GM19351 (cell line): ENCODE measurements around the gene F2RL1.
"Not testable (repeated sequence)": the region's sequence is repeated elsewhere in the genome, so short reads cannot be mapped to it uniquely, and the experiment has no call there.

Experiments used
- ATAC-seq: cut with Tn5 transposase; IDR thresholded peaks from one replicate; pipeline ENCODE4 v1.9.1; 2021; ENCODE audit warnings: mild to moderate bottlenecking, moderate library complexity; ENCODE audit not compliant: unreplicated experiment

F2RL1 gene

DNA sequence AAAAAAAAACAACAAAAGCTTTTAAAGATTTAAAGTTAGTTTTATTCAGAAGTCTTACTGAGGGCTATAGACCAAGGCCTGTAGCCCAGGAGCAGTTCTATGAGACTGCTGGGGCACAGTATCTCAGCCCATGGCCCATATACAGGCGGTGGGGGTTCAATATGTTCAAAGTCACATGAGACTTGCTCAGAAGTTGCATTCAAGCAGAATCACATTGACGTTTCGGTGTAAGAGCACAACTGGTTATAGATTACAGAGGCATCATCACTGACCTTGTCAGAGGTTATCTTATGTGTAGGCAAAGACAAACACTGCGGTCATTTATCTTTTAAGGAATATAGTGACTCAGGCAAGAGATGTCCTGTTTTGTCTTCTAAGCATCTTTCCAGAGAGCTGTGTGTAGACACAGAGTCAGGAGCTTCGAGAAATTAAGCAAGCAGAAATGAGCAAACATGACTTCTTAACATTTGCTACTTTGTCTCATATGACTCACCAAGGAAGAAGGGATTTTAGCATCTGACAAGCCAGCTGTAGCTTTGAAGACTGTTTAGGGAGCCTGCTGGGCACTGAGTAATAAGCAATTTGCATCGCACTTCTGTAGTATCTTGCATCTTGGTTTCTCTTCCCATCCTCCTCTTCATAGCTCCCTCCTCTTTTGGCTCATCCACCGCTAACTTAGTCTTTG lies 12.9 kb upstream of the F2RL1 start:
- peak; percentile 47 for ATAC-seq

DNA sequence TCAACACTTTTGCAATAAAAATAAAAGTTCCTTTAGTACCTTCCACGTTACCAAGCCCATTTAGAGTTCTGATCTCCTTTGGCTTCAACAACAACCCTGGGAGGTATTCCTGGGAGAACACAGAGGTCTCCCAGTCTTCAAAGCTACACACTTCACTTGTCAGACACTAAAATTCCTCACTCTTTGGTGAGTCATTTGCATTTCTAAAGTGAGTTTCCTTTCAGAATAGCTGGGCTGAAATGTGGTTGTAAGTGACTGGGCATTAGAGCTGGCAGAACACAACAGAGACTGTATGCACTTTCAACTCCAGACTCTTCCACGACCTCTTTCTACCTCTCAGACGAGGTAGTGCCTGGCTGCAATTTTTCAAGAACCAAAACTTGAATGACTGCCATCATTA lies 11.5 kb upstream of the F2RL1 start:
- no peak for ATAC-seq

DNA sequence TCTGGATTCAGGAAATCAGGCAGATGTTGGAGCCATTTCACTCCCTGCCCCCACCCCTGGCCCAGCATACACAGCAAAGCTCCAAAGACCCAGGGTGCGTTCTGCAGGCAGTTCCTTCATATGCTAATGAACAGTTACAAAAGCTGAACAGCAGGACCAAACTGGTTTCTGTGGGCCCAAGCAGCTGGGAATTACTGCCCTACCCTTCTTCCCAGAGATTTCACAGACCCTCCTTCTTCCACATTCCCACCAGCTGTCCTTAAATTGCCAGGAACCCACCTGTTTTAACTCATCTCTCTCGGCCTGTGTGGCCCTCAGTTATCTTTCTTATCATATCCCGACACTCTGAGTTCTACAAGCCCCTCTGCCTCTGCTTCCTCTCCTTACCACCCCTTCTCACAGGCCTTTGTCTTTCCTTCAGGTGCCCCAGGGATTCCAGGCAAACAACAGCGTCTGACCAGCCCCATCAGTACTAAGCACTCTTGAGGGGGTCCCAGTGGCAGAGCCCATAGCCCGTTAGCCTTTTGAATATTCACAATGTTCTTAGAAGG lies 10.6 kb upstream of the F2RL1 start:
- no peak for ATAC-seq

DNA sequence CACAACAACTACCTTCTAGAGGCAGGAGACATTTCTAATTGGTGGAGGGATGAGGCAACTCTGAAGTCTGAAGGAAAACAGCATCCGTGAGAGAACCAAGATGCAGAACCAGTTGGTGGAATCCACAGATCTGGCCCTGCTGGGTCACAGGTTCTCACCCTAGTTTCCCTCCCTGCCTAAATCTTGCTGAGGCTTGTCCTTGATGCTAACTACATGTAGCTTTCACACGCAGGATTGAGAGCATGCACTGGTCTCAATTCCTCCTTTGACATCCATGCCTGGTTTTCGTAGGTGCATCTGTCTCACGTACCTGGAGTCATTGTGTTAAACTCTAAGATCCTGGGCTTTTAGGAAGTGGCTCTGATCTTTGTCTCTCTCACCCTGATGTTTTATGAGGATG lies 9.7 kb upstream of the F2RL1 start:
- no peak for ATAC-seq

DNA sequence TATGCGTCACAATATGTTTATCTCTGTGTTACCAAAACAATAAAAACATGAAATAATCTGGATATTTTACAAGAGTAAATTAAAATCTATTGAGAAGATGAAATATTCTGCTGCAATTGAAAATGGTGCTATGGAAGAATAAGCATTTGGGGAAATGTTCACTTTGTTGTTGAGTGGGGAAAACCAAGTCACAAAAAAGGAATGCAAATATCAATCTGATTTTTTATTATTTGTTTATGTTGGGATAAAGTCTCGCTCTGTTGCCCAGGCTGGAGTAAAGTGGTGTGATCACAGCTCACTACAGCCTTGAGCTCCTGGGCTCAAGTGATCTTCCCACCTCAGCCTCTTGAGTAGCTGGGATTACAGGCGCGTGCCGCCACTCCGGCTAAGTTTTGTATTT lies 8.6 kb upstream of the F2RL1 start:
- no peak for ATAC-seq

DNA sequence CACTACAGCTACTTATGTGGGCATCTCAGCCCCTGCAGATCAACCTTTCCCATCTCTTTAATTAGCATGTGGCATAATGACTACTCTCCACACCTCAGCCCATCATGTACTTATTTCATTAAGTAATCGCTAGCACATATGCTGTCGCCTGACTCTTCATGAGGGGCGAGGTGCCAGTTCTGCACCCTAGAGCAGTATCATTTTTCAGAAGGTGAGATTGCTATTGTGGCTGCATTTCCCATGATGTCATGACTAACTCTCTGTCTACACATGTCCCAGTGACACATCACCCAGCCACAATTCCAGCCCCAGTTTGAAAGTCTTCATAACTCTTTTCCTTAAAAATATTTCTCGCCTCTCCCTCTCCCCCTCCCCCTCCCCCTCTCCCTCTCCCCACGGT lies 7.6 kb upstream of the F2RL1 start:
- ATAC-seq: no peak

DNA sequence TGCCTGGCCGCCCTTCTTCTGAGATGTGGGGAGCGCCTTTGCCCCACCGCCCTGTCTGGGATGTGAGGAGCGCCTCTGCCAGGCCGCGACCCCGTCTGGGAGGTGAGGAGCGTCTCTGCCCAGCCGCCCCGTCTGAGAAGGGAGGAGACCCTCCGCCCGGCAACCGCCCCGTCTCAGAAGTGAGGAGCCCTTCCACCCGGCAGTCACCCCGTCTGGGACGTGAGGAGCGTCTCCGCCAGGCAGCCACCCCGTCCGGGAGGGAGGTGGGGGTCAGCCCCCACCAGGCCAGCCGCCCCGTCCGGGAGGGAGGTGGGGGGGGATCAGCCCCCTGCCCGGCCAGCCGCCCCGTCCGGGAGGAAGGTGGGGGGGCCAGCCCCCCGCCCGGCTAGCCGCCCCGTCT lies 6.6 kb upstream of the F2RL1 start:
- not testable (repeated sequence) for ATAC-seq

DNA sequence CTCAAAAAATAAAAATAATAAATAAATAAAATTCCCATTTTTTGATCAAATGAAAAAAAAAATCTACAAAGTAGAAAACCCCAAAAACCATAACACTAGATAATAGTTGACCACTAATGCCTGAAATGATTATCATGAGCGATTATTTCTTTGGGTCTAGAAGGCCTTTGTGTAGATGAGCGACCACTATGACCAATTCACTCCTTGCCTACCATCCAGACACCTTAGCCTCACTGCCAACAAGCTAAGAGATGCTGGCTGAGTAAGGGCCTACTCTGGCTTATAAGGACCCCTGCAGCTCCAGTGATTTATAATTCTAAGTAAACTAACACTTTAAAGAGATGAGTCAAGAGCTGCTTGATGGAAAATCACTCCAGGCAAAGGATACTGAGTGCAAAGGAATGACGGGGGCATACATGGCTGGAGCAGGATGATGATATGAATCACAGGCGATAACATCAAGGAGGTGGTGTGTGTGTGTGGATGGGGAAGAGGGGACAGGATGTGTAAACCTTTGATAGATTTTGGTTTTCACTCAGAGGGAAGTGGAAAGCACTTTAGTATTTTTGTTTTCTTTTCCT lies 4.8 kb upstream of the F2RL1 start:
- ATAC-seq: no peak

DNA sequence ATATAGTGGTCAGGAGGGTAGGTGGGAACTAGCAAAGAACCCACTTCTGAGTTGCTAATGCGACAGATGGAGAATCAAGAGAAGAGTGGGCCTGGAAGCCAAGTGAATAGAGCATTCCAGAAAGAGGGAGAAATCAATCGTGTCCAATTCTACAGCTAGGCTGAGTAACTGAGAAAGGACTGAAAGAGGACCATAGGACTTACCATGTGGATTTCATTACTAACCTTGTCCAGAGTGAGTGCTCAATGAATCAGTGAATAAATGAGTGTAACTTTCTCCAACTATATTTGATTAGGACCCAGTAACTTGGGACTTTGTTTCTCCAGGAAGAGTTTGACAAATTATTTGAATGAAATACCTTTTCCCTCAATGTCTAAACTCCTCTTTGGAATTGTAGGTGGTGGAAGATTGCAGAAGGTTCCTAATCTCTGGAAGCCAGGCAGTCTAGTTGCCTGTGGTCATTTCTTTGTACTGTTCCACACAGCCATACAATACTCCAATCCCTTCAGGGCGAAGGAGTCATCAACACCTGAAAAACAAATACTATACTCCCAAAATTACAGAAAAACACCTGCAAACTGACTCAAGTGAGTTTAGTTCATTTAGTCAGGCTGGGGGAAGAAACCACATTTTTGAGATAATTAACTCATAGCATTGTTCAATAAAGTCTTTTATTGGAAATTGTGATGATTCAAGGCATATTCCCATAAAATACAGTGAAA lies 2.6 kb upstream of the F2RL1 start:
- ATAC-seq: no peak

DNA sequence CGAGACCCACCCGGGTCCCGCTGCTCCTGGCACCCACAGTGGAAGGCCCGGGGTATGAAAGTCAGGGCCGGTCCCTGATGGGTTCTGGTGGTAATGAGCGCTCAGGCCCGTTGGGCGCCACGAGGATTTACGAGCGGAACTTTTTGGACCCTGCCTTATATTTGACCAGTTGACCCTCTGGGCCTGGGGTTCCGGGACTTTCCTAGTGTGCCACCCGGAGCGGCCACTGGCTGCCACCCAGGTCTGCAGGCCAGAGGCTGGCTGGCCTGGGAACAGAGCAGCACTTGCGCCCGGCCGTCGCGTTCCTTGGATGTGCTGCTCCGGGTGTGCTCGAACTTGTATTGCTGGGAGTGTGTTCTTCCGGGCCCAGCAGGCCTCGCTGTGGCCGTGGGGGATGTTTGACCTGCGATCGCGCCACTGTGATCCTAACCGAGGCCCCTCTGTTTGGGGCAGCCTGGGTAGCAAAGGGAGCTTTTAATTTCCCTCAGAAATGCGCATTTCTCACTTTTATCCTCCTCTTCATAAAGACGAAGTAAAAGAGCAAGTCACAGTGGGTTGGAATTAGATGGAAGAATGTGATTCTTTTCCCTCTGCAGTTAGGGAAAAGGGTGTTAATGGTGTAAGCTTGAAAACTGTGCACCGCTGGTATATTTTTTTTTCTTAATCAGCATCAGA lies 1.2 kb downstream of the F2RL1 start:
- no peak for ATAC-seq

DNA sequence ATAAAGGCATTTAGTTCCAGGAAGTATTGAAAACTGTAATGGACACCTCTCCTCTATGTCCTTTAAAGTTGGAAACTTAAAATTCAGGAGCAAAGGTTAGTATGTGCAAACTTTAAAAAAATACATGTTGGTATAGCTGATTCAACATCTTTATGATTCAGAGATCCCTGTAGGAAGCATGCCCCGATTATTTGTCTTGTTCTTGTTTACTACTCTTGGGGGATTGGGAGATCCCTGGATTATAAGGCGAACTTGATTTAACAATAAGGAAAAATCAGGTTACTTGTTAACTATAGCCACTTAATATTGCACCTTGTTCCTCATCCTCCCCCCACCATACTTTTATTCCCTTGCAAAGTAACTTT lies 1.7 kb downstream of the F2RL1 start:
- ATAC-seq: no peak

DNA sequence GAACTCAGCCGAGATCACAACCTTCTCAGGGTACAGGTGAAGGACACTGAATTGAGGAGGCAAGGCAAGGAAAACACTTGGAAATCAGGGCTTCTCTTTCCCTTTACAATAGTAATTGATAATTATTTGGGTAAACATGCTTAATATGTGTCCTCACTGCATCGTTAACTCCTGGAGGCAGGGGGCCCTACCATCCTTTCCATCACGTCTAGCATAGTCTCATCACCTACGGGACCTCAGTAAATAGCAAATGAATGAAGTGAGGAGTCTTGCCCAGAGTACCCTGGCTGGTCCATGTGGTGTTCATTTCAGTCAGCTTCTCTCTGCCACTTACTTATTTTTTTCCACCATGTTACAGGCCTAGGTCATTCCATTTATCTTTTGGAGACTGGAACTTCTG lies 2.3 kb downstream of the F2RL1 start:
- ATAC-seq: no peak

DNA sequence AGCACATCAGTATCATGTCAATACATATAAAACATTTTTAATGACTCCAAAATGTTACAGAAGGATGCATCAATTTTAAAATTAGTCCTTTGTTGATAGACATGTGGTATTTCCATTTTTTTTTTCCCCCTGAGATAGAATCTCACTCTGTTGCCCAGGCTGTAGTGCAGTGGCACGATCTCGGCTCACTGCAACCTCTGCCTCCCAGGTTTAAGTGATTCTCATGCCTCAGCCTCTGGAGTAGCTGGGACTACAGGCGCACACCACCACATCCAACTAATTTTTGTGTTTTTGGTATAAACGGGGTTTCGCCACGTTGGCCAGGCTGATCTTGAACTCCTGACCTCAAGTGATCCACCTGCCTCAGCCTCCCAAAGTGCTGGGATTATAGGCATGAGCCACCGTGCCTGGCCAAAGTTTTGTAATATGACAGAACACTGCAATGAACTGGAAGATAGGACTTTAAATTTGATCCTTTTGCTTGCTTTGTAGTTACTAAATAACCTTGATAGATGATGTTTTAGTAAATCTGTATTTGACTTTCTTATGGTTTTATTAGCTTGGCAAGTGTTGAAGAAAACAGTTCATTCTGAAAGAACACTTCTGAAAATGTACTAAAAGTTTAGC lies 3.4 kb downstream of the F2RL1 start:
- not testable (repeated sequence) for ATAC-seq

DNA sequence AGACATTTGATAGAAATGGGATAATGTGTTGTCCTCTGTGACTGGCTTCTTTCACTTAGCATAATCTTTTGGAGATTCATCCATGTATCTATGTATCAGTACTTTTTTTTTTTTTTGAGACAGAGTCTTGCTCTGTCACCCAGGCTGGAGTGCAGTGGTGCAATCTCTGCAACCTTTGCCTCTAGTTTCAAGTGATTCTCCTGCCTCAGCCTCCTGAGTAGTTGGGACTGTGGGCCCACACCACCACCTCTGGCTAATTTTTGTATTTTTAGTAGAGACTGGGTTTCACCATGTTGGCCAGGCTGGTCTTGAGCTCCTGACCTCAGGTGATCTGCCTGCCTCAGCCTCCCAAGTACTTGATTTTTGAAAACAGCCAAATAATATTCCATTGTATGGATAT lies 7.6 kb downstream of the F2RL1 start:
- ATAC-seq: not testable (repeated sequence)

DNA sequence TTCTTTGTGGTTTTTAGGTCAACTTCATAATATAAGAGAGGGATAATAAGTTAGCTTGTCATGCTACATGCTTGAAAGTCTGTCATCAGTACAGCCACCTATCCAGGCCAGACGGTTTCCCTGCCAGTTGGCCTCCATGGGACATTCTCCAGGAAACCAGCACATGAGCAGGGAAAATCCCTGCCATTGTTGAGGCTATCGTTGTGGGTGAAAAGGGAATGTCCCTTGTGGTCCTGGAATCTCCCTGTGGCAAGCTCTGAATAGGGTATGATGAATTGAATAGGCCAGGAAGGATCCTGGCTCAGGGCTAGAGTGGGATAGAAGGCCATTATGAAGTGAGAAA lies 12.3 kb downstream of the F2RL1 start:
- no peak for ATAC-seq

DNA sequence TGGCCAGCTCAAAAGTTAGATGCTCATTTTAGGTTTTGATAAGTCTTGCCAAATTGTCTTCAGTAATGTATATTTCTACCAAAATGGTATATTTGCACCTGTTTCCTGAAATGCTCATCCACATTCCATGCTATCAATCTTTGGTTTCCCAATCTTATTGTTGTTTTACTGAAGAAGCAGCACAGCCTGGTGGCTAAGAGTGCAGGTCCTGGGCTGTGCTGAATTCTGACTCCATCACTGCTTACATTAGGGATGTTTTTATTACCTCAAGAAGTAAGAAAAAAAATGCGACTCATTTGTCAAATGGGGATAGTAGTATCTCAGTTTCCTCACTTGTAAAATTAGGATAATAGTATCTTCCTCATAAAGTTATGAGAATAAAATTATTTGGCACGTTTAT lies 17.4 kb downstream of the F2RL1 start:
- ATAC-seq: no peak

DNA sequence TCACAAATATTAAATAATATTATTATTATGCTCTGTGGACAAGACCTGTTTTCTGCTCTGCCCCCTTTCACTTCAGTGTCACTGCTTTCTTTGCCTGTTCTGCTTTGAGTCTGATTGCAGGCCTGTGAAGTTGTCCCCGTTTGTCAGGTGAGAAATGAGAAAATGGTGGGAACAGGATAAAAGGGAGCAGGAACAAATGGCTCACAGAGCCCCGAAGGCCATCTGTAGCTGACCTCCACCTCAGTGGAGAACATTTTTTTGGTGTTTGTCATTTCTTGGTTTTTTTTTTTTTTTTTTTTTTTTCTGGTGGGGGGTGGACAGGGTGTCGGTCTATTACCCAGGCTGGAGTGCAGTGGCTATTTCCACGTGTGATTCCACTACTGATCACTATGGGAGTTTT lies 17.8 kb downstream of the F2RL1 start:
- no peak for ATAC-seq

DNA sequence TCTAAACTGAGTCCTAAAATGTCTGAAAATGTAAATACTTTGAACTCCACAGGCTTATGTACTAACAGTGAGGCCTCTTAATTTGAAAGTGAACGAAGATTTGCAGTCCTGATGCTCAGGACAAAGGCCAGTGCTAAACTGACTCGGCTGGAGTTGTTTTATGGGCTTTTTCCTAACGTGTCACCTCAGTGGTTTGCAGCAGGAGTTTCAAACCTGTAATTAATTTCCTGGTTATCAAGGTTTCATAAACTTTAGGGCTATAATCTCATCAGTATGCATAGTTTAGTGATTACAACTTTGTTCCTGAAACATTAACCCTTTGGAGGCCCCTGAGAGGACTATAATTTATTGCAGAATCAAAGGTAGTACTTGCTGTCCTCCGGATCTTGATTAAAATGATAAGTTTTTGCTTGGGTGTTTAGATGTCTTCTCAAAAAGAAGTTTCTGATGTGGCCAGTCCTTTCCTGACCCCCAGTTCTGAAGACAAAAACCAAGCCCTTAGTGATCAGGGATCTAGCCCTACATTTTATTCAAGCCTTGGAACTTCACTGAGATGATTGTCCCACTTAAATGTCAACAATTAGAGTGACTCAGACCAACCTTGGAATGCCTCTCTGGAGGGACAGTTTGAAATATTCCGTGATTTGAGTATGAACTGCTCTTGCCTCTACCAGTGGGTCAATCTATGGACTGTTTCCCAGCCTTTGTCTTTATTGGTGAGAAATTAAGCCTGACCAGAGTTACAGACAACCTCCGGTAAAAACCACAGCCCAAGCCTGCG lies 19.8 kb downstream of the F2RL1 start:
- ATAC-seq: no peak

DNA sequence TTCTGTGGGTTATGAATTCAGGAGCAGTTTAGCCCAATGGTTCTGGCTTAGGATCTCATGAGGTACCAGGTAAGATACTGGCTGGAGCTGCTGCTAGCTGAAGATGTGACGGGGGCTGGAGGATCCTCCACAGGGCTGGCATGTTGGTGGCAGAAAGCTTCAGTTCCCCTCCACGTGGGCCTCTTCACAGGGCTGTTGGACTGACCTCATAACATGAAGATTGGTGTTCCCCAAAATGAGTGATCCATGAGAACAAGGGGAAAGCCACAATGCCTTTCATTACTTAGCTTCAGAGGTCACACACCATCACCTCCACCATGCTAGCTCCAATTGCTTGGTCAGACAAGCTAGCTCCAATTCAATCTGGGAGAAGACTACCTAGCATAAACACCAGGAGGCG lies 22.5 kb downstream of the F2RL1 start:
- no peak for ATAC-seq

DNA sequence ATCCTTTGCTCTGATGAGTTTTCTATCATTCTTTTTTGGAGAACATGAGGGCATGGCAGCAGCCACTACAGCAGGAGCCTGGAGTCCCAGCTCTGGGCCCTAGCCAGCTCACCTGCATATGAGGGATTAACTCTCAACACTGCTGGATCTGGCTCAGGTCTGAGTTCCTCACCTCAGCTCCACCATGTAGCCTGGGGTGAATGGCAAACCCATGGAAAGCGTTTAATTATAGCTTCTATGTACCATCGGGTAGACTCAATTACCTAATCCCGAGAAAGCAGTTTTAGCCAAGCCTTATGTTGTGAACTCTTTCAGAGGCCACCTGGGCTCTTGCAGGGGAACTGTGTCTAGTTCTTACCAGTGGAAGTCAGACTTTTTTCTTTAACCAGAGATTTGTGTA lies 27.1 kb downstream of the F2RL1 start:
- ATAC-seq: no peak
